Upper lobe of left lung (tissue), 6 donors: Measurements from ENCODE around the gene PGBD5. TPM values are rescaled to one million over a fixed set of nuclear protein-coding genes. Genes with fewer than 3 reads are reported as not detected.

Source experiments
- ATAC-seq, 2 donors: fragments of 200-7000 bp; cut with Tn5 transposase; one replicate each; pipeline ENCODE4 v1.9.1; 2022; ENCODE audit warnings: mild to moderate bottlenecking in 2 of 2, moderate library complexity in 2 of 2; ENCODE audit not compliant: low FRiP score in 2 of 2
- DNase-seq, 2 donors: peaks; one replicate each; pipeline ENCODE4 v3.0.0-alpha.2; 2019 to 2020
- H3K27ac ChIP-seq, 4 donors: fragments of 200-600 bp; sonication (generic); one replicate each; pipeline ENCODE4 v1.5.1; 2016 to 2019
- H3K27me3 ChIP-seq, 4 donors: fragments of 200-600 bp; sonication (generic); one replicate each; pipeline ENCODE4 v1.5.1; 2017 to 2019
- H3K36me3 ChIP-seq, 4 donors: fragments of 200-600 bp; sonication (generic); one replicate each; pipeline ENCODE4 v1.5.1; 2016 to 2019
- H3K4me1 ChIP-seq, 4 donors: fragments of 200-600 bp; sonication (generic); one replicate each; pipeline ENCODE4 v1.5.1; 2018 to 2019
- H3K4me3 ChIP-seq, 4 donors: fragments of 200-600 bp; sonication (generic); one replicate each; pipeline ENCODE4 v1.5.1; 2017 to 2019; ENCODE audit warnings: mild to moderate bottlenecking in 2 of 4, moderate library complexity in 1 of 4
- H3K9me3 ChIP-seq, 4 donors: fragments of 200-600 bp; sonication (generic); one replicate each; pipeline ENCODE4 v1.5.1; 2018 to 2019
- CTCF ChIP-seq, 6 experiments: fragments of 450-650 bp in 4 of 6; fragments of 200-600 bp in 2 of 6; sonication (generic) in 2 of 6; IDR thresholded peaks; one replicate each; pipeline ENCODE4 v1.5.1; 2016 to 2019; ENCODE audit warnings: antibody characterized with exemption in 6 of 6
- EP300 ChIP-seq, 4 donors: sonication (generic); formaldehyde crosslinking; IDR thresholded peaks; one replicate each; pipeline ENCODE4 v1.5.1; 2017; ENCODE audit warnings: antibody characterized with exemption in 4 of 4, control low read depth in 2 of 4
- POLR2A ChIP-seq, 4 donors: fragments of 450-650 bp; IDR thresholded peaks; one replicate each; pipeline ENCODE4 v1.5.1; 2016 to 2017; ENCODE audit warnings: antibody characterized with exemption in 4 of 4, mild to moderate bottlenecking in 2 of 4
- POLR2AphosphoS5 ChIP-seq, 2 donors: sonication (generic); formaldehyde crosslinking; IDR thresholded peaks; one replicate each; pipeline ENCODE4 v1.5.1; 2017; ENCODE audit warnings: antibody characterized with exemption in 2 of 2
- WGBS, 2 donors: methylation state at CpG; one replicate each; pipeline ENCODE4 v1.1.5; 2017 to 2018; 5-methylcytosine and 5-hydroxymethylcytosine counted together
- total RNA-seq, 6 donors: library from RNA; depleted of rRNA in 4 of 6; stranded (reverse); fragments of >200 nt in 4 of 6; gene quantifications; one replicate each; pipeline versions ENCODE4 v1.1.0 to v1.2.1, GENCODE V29; 2016 to 2021
- donor health status: DM: no; HTN: no; CAD: no; lungs with moderate emphysema.
- donor health status: DM: no; HTN: yes; CAD: no; lungs with severe emphysema.

The PGBD5 gene
- total RNA-seq, 6 donors from 2014 or later, result 0.78 to 5.0 (median 3.9) TPM

DNA sequence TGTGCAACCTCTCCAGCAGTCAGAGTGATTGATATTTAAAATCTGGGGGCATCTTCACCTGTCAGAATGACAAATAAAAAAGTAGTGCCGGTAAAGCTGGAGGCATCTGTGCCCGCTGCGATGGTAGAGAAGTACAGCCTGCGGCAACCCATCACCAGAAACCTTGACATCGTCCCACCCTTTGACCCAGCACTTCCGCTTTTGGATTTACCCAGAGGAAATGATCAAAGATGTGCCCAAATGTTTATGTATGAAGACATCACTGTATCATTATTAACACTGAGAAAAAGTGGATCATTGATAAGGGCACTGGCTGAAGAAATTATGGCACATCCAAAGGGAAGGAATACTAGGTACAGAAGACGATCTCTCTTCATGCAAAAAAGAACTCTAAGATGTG lies 96.0 kb downstream of the PGBD5 start:
- Histone ChIP-seq H3K36me3 (no peaks in the 10 kb centered on the region), H3K4me1 (no peaks in the 10 kb centered on the region), H3K27me3 (no peaks in the 10 kb centered on the region), H3K4me3 (no peak overlapping the region), H3K9me3 (no peaks in the 10 kb centered on the region), H3K27ac (no peak overlapping the region)
- 80 to 89% methylated on average over 7 of the region's 7 CpGs for WGBS, 2 donors
- DNase-seq, result no peak
- no peak for TF ChIP-seq CTCF (IDR thresholded peaks at IDR 0.05)
- no peak for TF ChIP-seq POLR2A (IDR thresholded peaks at IDR 0.05)
- no peak for TF ChIP-seq EP300 (IDR thresholded peaks at IDR 0.05)
- TF ChIP-seq POLR2AphosphoS5 (IDR thresholded peaks at IDR 0.05), result no peak
- ATAC-seq, result no peak

DNA sequence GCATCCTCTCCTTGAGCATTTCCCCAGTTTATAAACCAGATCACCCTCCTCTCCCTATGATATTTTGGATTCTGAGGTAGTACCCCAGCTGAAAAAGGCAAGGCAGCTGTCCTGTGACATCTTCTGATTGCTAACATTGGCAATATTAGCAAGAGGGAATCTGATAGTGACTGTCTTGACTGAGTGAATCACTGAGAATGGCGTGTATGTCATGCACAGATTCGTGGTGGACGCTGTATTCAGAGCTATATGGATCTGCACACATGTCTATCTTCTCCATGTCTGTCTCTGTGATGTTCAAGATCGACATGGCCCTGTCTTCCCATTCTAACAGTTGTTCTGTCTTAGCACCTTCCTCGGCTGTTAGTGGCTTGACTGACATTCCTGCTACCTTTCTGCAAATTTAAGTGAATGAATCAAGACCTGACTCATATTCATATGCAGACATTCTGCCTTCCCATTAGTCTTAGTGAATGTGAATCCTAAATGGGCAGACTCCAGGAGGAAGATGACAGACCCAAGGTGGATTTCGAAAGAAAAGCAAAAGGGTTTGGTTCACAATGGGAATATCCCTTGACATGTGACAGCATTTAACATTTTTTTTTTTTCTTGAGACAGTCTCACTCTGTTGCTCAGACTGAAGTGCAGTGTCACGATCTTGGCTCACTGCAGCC lies 97.7 kb downstream of the PGBD5 start:
- no peak for TF ChIP-seq CTCF (IDR thresholded peaks at IDR 0.05)
- TF ChIP-seq POLR2AphosphoS5 (IDR thresholded peaks at IDR 0.05), result no peak
- TF ChIP-seq EP300 (IDR thresholded peaks at IDR 0.05), result no peak
- TF ChIP-seq POLR2A (IDR thresholded peaks at IDR 0.05), result no peak
- DNase-seq (no peak), ATAC-seq (no peak)
- 90 to 91% methylated on average over 7 of the region's 7 CpGs for WGBS, 2 donors
- Histone ChIP-seq H3K4me1 (no peaks in the 10 kb centered on the region), H3K36me3 (no peaks in the 10 kb centered on the region), H3K27ac (no peak overlapping the region), H3K9me3 (no peaks in the 10 kb centered on the region), H3K4me3 (no peak overlapping the region), H3K27me3 (no peaks in the 10 kb centered on the region)

DNA sequence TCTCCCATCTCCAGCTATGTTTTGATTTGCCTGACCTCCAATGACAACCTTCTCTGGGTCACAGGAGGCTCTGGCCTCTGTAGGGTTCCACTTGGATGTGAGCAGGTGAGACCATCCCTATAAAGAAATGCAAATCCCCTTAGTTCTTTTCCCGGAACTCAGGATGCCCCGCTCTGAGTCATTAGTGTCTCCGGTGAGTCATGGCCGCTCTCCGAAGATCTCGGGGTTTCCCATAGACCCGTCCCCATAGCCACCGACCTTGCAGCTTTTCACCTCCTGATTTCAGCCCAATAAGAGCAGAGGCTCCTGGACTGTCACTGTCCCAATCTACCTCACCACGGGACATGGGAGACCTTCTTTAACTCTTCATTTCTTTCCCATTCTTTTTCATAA lies 98.2 kb downstream of the PGBD5 start:
- TF ChIP-seq CTCF (IDR thresholded peaks at IDR 0.05) (no peak), POLR2A (IDR thresholded peaks at IDR 0.05) (no peak), POLR2AphosphoS5 (IDR thresholded peaks at IDR 0.05) (no peak), EP300 (IDR thresholded peaks at IDR 0.05) (no peak)
- H3K9me3 ChIP-seq, result no peaks in the 10 kb centered on the region
- no peaks in the 10 kb centered on the region for H3K36me3 ChIP-seq
- no peak for DNase-seq
- ATAC-seq, result no peak
- H3K27me3 ChIP-seq, result no peaks in the 10 kb centered on the region
- no peak overlapping the region for H3K4me3 ChIP-seq
- 83 to 84% methylated on average over 9 of the region's 9 CpGs for WGBS, 2 donors
- H3K27ac ChIP-seq, result no peak overlapping the region
- H3K4me1 ChIP-seq, result no peaks in the 10 kb centered on the region

DNA sequence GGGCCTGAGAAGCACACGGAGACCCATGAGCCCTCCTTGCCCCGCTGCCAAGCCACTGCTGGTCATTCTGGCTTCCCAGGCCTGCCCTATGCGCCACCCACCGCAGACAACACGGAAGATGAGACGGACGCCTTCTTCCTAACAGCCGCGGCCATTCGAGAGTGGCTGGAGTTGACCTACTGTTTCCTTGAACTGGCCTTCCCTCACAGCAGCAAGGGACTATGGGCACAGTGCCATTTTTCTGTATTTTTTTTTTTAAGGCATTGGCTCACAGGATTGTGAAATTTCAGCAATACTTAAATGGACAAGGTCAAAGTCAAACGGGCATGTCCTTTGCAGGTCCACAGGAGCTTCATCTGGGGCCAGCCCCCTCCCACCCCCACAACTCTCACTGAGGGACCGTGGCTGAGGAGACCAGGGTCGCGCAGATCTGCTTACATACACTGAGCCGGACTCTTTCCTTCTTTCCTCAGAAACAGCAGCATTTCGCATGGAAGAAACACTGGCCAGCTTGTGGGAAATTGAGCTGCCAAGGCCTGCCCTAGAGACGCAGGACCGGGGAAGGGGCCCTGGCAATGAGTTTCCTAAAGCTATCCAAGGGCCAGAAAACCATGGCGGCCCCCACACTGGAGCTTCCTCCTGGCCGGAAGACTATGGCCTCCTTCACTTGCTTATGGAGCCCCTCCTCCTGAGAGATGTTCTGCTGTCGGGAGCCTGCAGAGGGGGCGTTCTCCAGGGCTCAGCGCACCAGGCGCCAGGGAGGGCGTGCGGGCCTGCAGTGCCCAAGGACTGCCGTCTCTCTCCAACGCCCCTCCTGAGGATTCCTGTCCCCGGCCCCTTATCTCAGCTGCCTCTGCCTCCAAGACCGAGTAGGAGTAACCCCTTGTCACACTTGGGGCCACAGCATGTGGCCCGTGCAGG lies 98.9 kb downstream of the PGBD5 start:
- H3K36me3 ChIP-seq, result no peaks in the 10 kb centered on the region
- no peak for ATAC-seq
- 76 to 84% methylated on average over 14 to 30 of the region's 31 CpGs for WGBS, 2 donors
- peak in 1 of 2 donors; percentile 49 for DNase-seq
- H3K4me1 ChIP-seq, result no peaks in the 10 kb centered on the region
- H3K4me3 ChIP-seq, result no peak overlapping the region
- no peaks in the 10 kb centered on the region for H3K27me3 ChIP-seq
- no peaks in the 10 kb centered on the region for H3K9me3 ChIP-seq
- TF ChIP-seq POLR2AphosphoS5 (IDR thresholded peaks at IDR 0.05), result no peak
- no peak for TF ChIP-seq CTCF (IDR thresholded peaks at IDR 0.05)
- no peak overlapping the region for H3K27ac ChIP-seq
